GM18498 (cell line): Measurements from ENCODE around the gene IFT22.
A peak's percentile ranks its signal among the peaks of the same experiment; 100 is the strongest.
"Not testable (repeated sequence)": the region's sequence is repeated elsewhere in the genome, so short reads cannot be mapped to it uniquely, and the experiment has no call there.

Experiments used
- ATAC-seq: cut with Tn5 transposase; IDR thresholded peaks from one replicate; pipeline ENCODE4 v1.9.1; 2021; ENCODE audit warnings: mild to moderate bottlenecking, moderate library complexity; ENCODE audit not compliant: unreplicated experiment

Gene IFT22

DNA sequence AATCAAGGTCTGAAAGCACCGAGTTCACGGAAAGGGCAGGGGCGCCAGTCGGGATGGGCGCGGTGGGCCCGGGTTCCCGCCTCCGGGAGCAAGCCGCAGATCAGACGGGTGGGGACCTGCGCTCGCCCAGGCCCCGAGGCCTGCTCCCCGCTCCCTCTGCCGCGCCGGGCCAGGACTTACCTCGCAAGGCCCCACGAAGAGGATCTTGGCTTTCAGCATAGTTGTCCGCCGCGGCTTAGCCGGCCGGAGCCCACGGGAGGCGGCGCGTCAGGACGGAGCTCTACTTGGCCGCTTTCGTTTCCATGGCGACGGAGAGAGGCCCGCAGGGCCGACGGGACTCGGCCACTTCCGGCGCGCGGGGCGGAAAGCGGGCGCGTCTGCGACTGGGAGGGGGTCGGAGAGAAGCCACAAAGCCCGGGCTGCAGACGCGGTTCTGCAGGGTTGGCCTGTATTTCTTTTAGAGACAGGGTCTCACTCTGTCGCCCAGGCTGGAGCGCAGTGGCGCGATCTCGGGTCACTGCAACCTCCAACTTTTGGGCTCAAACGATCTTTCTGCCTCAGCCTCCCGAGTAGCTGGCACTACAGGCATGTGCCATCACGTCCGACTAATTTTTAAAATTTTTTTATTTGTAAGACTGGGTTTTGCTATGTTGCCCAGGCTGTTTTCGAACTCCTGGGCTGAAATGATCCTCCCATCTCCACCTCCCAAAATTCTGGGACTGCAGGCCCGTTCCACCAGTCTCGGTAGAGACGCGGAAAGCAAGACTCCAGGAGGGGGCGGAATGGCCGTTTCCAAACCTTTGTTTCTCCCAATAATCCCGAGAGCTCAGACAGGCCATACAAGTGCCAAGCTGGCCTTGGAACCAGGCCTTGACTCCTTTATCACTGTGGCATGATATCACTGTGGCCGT is at the start of gene IFT22:
Gene IFT22, minus strand, starts transcription at position 322 of the 911 bp plus-strand sequence. Its CDS starts 103 bp downstream, at position 219.
- peak; percentile 97 for ATAC-seq

GRCh38 chr7:101370836-101371235 is 49.2 kb upstream of the IFT22 start:
- no peak for ATAC-seq

GRCh38 chr7:101368422-101369165 is 47.0 kb upstream of the IFT22 start:
- no peak for ATAC-seq

DNA sequence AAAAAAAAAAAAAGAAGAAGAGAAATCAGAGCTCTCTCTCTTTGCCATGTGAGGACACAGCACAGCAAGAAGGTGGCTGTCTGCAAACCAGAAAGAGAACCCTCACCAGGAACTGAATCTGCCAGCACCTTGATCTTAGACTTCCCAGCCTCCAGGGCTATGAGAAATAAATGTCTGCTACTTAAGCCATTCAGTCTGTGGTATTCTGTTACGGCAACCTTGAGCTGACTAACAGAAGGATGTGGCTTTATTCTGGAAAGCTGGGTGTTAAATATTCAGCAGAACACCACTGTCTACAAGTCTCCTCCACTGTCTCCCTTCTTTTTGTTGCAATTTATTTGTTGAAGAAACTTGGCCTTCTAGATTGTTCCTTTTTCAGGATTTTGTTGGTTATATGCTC is 46.1 kb upstream of the IFT22 start:
- no peak for ATAC-seq

DNA sequence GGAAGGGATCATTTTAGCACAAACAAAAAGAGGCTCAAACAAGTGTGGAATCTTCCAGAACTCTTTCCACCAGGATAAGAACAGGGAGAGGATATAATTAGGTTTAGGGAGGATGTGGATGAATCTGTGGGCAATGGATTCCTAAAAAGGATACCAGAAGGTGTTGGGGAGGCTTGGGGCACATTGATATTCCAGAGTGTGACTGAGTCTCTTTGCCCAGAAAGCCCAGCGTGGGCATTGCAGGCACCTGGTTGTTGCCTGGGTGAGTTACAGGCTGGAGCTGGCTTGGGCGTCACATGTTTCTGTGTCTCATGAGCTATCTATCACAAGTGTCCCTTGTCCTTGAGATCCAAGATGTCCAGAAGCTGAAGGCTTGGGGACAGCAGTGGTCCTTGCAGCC is 44.3 kb upstream of the IFT22 start:
- no peak for ATAC-seq

GRCh38 chr7:101363734-101364374 is 42.2 kb upstream of the IFT22 start:
- peak; percentile 58 for ATAC-seq

GRCh38 chr7:101363196-101363733 is 41.7 kb upstream of the IFT22 start:
- no peak for ATAC-seq

- no peak for ATAC-seq
Observed at GRCh38 chr7:101362334-101363195, 41.0 kb upstream of the IFT22 start, which contains the start of gene COL26A1. TSS of gene COL26A1 (plus strand) at chr7:101362875. CDS start at chr7:101363033, 158 bp downstream.

DNA sequence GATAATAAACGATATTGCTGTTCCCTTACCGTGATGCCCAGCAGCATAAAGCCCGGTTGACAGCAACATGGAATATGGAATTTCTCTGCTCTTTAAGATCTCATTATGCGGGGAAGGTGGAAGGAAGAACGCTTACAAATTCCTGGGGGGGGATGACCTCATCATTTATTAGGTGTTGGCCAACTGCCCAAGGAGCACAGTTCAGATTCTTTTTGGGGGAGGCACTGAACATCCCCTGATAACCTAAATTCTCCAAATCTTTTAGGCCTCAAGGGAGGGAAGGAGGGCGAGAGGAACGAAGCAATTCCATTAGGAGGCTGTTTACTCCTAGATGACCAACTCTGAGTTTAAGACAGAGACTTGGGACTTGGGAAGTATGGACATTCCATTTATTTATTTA is 35.8 kb upstream of the IFT22 start:
- ATAC-seq, result no peak

DNA sequence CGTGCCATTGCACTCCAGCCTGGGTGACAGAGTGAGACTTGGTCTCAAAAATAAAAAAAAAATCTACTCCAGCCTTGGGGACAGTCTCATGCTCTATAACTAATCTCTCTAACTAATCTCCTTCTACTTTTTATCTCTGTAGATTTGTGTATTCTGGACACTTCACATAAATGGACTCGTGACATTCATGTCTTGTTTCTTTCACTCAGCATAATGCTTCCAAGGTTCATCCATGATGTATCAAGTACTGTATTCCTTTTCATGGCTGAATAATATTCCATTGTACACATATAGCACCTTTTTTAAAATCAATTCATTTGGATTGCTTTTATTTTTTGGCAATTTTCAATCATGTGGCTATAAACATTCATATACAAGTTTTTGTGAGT is 31.3 kb upstream of the IFT22 start:
- no peak for ATAC-seq

- not testable (repeated sequence) for ATAC-seq
Observed at GRCh38 chr7:101349300-101349699, 27.7 kb upstream of the IFT22 start.

GRCh38 chr7:101348456-101349067 is 26.9 kb upstream of the IFT22 start:
- not testable (repeated sequence) for ATAC-seq

DNA sequence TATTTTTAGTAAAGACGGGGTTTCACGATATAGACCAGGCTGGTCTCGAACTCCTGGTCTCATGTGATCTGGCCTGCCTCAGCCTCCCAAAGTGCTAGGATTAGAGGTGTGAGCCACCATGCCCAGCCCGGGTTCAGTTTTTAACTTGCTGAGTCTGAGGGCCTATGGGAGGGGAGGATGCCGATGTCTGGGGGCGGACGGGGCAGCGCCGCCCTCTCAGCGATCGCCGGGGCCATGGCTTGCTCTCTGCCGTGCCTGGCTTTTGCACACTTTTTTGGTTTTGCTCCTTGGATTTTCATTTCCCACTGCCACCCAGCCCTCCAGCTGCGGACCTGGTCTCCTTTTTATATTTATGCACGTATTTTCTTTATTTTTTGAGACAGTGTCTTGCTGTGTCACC is 25.9 kb upstream of the IFT22 start:
- no peak for ATAC-seq

DNA sequence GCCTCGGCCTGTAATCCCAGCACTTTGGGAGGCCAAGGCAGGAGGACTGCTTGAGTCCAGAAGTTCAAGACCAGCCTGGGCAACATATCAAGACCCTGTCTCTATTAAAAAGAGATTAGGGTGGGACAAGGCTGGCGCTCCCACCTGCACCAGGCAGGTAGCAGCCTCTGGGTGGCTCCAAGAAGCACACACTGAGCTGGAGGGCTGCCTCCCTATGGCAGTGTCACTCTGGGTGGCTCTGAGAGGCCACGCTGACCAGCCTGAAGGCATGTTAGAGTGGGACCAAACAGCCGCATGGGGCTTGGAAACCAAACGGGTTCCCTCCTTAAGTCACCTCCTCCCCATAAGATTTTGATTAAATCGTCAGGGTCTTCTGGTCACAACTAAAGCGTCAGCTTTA is 21.3 kb upstream of the IFT22 start:
- no peak for ATAC-seq

GRCh38 chr7:101340379-101340778 is 18.8 kb upstream of the IFT22 start:
- no peak for ATAC-seq

DNA sequence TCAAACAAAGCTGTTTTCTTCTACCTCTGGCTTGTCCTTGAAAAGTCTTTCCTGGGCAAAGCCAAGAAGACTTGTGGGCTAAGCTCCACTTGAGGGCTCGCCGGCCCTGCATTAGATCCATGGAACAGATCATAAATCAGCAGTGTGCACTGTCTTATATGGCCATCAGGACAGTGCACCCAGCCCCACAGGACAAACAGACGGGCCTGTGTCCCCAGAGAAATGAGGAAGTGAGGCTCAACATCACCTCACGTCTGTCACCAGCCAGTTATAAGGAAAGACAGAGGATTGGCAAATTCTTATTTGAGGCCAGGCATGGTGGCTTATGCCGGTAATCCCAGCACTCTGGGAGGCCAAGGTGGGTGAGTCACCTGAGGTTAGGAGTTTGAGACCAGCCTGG is 12.3 kb upstream of the IFT22 start:
- ATAC-seq, result no peak

DNA sequence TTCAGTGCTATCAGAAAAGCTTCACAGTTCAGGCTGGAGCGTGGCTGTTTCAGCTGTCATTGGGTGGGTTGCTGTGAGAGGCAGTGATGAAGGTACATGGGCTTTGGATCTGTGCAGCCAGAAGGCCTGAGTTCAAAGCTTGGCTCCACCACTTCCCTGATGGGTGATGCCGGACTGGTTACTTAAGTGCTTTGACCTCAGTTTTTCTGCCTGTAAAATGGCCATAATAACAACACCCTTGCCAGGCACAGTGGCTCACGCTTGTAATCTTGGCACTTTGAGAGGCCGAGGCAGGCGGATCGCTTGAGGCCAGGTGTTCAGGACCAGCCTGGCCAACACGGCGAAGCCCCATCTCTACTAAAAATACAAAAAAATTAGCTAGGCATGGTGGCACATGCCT is 10.4 kb upstream of the IFT22 start:
- no peak for ATAC-seq

DNA sequence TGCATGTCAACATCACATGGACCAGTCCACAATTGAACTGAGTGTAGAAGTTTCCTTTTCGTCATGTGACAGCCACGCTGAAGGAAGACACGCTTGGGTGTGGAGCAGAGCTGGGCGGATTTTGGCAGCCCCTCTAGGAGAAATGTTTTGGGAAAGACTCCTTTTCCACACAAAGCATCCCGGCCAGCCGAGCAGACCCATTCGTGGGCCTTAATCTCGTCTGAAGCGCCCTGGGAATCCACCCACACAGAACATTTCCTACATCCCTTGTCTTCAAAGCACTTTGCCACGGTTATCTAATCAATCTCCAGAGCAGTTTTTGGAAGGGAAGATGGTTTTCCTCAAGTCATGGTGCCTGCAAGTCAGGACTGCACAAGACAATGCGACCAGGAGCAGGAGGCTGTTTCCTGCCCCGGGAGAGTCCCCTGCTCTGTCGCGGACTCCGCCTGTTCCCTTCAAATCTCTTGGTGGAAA is 8.4 kb upstream of the IFT22 start:
- no peak for ATAC-seq

- ATAC-seq, result no peak
Observed at GRCh38 chr7:101328159-101328558, 6.5 kb upstream of the IFT22 start.

DNA sequence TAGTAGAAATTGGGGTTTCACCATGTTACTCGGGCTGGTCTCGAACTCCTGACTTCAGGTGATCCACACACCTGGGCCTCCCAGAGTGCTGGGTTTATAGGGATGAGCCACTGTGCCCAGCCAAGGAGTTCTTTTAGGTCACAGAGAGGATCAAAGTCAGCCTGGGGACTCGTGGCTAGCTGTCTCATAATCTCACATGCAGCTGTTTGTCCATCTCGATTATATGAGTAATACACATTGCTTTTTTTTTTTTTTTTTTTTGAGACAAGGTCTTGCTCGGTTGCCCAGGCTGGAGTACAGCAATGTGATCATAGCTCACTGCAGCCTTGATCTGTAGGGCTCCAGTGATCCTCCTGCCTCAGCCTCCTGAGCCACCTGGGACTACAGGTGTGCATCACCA is 2.2 kb downstream of the IFT22 start:
- ATAC-seq, result no peak
